Lower lobe of right lung (tissue), 2 donors: ENCODE measurements around the gene GATAD2B. TPM values are rescaled to one million over a fixed set of nuclear protein-coding genes. Genes with fewer than 3 reads are reported as not detected.

Source experiments
- ATAC-seq, 2 donors: fragments of 200-7000 bp; cut with Tn5 transposase; one replicate each; pipeline ENCODE4 v1.9.1; 2020 to 2022; ENCODE audit warnings: mild to moderate bottlenecking in 2 of 2, moderate library complexity in 2 of 2
- DNase-seq: peaks from one replicate; pipeline ENCODE4 v3.0.0-alpha.2; 2020
- H3K27ac ChIP-seq: fragments of 200-600 bp; one replicate; pipeline ENCODE4 v1.8.0; 2022
- H3K27me3 ChIP-seq: fragments of 200-600 bp; one replicate; pipeline ENCODE4 v1.8.0; 2022; ENCODE audit warnings: low read depth
- H3K36me3 ChIP-seq: fragments of 200-600 bp; one replicate; pipeline ENCODE4 v1.8.0; 2022; ENCODE audit warnings: mild to moderate bottlenecking
- H3K4me1 ChIP-seq: fragments of 200-600 bp; one replicate; pipeline ENCODE4 v1.8.0; 2022
- H3K4me3 ChIP-seq: fragments of 200-600 bp; one replicate; pipeline ENCODE4 v1.8.0; 2022; ENCODE audit warnings: mild to moderate bottlenecking
- H3K9me3 ChIP-seq: fragments of 200-600 bp; one replicate; pipeline ENCODE4 v1.8.0; 2022
- intact Hi-C: fragments of 100-400 bp; cut with DNase I; formaldehyde crosslinking; loops from one replicate; pipeline ENCODE4 v1.11.0; 2022
- total RNA-seq: library from RNA; stranded (reverse); fragmentation: NEBNext Ultra II Directional; extraction: Animal tissue kit (Norgen Biotek cat#: 25700); gene quantifications from one replicate; pipeline ENCODE4 v1.2.1, GENCODE V29; 2021
- TF ChIP-seq, protein P1 (sequence below): fragments of 200-600 bp; IDR thresholded peaks from one replicate; pipeline ENCODE4 v1.8.0; 2022; ENCODE audit warnings: antibody characterized with exemption, mild to moderate bottlenecking
- donor health status: DM: no; HTN: yes; CAD: no; lungs with severe emphysema.

GATAD2B gene
- total RNA-seq, 1 donor from 2014 or later = 50.2 TPM

DNA sequence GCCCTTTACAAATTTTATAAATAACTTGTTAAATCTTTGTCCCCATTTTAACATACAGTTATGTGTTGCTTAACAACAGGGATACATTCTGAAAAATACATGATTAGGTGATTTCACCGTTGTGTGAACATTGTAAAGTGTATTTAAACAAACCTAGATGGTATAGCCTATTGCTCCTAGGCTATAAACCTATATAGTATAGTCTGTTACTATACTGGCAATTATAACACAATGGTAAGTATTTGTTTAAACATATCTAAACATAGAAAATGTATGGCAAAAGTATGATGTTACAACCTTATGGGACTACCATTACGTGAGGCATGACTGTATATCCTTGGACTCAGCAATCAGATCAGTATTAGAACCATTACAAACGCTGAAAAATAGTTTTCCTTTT lies 36.6 kb downstream of the GATAD2B start:
- H3K4me3 ChIP-seq = no peak overlapping the region
- TF ChIP-seq, protein P1, sequence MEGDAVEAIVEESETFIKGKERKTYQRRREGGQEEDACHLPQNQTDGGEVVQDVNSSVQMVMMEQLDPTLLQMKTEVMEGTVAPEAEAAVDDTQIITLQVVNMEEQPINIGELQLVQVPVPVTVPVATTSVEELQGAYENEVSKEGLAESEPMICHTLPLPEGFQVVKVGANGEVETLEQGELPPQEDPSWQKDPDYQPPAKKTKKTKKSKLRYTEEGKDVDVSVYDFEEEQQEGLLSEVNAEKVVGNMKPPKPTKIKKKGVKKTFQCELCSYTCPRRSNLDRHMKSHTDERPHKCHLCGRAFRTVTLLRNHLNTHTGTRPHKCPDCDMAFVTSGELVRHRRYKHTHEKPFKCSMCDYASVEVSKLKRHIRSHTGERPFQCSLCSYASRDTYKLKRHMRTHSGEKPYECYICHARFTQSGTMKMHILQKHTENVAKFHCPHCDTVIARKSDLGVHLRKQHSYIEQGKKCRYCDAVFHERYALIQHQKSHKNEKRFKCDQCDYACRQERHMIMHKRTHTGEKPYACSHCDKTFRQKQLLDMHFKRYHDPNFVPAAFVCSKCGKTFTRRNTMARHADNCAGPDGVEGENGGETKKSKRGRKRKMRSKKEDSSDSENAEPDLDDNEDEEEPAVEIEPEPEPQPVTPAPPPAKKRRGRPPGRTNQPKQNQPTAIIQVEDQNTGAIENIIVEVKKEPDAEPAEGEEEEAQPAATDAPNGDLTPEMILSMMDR = no peak
- intact Hi-C loops = no loop called here
- H3K27ac ChIP-seq = no peak overlapping the region
- no peaks in the 10 kb centered on the region for H3K9me3 ChIP-seq
- no peak for ATAC-seq
- no peak for DNase-seq
- peaks cover 44% of the 10 kb centered on the region for H3K4me1 ChIP-seq
- H3K36me3 ChIP-seq = peaks cover 15% of the 10 kb centered on the region
- no peaks in the 10 kb centered on the region for H3K27me3 ChIP-seq

DNA sequence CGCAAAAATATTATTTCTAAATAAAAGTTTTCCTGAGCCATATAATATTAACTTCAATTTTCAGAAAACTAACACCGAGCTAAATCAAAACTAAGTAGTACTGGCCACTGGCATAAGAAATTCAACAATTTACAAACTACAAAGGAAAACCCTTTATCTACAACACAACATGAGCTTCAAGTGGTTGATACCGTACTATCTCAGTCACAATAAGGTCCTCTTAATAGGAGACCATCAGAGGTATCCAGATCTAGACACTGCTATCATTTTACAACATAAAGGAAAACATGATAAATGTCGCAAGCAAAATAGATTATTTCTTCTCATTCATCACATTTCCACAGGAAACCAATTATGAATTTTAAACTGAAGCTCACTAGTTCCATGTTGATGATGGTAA lies 39.5 kb downstream of the GATAD2B start:
- TF ChIP-seq, protein P1 = no peak
- ATAC-seq (no peak), DNase-seq (no peak)
- peaks cover 44% of the 10 kb centered on the region for H3K4me1 ChIP-seq
- no peaks in the 10 kb centered on the region for H3K27me3 ChIP-seq
- intact Hi-C loops = no loop called here
- no peak overlapping the region for H3K27ac ChIP-seq
- H3K9me3 ChIP-seq = no peaks in the 10 kb centered on the region
- H3K4me3 ChIP-seq = no peak overlapping the region
- no peaks in the 10 kb centered on the region for H3K36me3 ChIP-seq

DNA sequence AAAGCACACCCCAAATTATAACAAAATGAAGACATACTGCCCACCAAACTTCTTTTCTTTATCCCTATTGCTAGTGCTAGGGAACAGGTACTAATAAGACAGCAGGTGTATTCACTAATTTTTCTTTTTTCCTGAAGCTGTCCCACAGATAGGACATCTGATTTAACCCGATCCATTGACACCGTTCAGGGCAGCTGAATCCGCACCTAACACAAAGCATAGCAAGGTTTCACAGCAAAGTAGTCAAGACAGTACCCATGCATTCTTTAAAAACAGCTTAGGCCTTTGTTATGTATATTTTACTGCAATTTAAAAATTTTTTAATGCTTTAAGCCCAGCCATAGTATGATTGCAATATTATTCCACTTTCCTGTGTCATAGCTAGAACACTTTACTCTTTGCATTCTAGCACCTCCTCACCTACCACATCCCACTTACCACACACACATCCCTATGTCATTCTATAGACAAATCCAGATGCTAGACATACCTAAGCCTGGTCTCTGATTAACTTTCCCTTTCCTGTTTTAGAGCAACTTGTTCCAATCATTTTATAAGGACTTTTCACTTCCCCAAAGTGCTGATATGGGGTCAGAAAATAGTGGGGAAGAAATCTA lies 40.4 kb downstream of the GATAD2B start:
- Histone ChIP-seq H3K4me3 (no peak overlapping the region), H3K4me1 (peaks cover 36% of the 10 kb centered on the region), H3K27me3 (no peaks in the 10 kb centered on the region), H3K36me3 (no peaks in the 10 kb centered on the region), H3K27ac (no peak overlapping the region), H3K9me3 (no peaks in the 10 kb centered on the region)
- no peak for ATAC-seq
- intact Hi-C loops = no loop called here
- TF ChIP-seq, protein P1 = no peak
- DNase-seq = no peak

DNA sequence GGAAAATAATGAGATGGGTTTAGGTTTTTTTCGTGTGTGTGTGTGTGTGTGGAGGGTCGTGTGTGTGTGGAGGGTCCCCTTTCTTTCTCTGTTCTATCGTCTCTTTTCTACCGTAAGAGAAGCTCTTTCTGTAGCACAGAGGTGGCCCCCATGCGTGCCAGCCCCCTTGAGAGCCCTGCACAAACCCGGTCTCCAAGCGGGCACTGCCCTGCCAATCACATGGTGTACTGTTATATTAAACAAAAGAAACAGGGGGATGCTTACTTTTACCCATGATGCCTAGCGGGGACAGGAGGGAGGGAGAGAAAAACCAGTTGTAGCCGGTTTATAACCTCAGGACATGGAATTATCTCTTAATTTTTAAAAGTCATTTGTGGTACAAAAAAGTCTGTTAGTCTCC lies 41.0 kb downstream of the GATAD2B start:
- Histone ChIP-seq H3K27ac (no peak overlapping the region), H3K9me3 (no peaks in the 10 kb centered on the region), H3K27me3 (no peaks in the 10 kb centered on the region), H3K4me1 (peaks cover 29% of the 10 kb centered on the region), H3K36me3 (no peaks in the 10 kb centered on the region), H3K4me3 (peak overlapping the region; percentile 6)
- TF ChIP-seq, protein P1 = no peak
- DNase-seq (no peak), ATAC-seq (peak; percentile 11 to 33)
- intact Hi-C loops = no loop called here

DNA sequence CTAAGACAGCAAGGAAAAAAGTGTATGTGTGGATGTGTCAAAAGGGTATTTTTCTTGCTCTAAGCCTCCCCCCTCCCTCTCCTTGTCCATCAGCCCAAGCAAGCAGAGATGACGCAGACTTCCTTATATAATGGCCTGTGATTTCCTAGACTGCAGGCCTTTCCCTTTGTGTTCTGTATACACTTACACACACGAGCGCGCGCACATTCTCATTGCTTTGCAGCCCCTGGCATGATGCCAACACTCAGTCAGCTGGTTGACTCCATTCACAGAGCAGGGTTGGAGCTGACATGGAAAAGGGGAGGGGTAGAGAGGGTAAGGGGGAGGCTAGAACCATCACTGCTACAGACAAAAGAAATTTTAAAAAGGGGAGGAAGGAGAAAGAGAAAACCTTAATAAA lies 41.8 kb downstream of the GATAD2B start:
- intact Hi-C loops = no loop called here
- DNase-seq (peak; percentile 87), ATAC-seq (peak; percentile 92 to 94)
- H3K4me1 ChIP-seq = peaks cover 28% of the 10 kb centered on the region
- no peaks in the 10 kb centered on the region for H3K36me3 ChIP-seq
- no peak overlapping the region for H3K27ac ChIP-seq
- TF ChIP-seq, protein P1 = no peak
- H3K27me3 ChIP-seq = no peaks in the 10 kb centered on the region
- H3K4me3 ChIP-seq = peak overlapping the region; percentile 6
- no peaks in the 10 kb centered on the region for H3K9me3 ChIP-seq
